Tibial nerve (tissue), 4 donors: ENCODE data around the gene PDPN.

Experiments used
- CTCF ChIP-seq, 5 experiments: fragments of 200-600 bp in 3 of 5; fragments of 450-650 bp in 2 of 5; sonication (generic) in 3 of 5; IDR thresholded peaks; one replicate each; pipeline ENCODE4 v1.5.1; 2016 to 2019; ENCODE audit warnings: antibody characterized with exemption in 5 of 5, mild to moderate bottlenecking in 3 of 5, moderate library complexity in 2 of 5
- EP300 ChIP-seq, 2 donors: sonication (generic); formaldehyde crosslinking; IDR thresholded peaks; one replicate each; pipeline ENCODE4 v1.6.1; 2017; ENCODE audit warnings: antibody characterized with exemption in 2 of 2, mild to moderate bottlenecking in 1 of 2
- POLR2A ChIP-seq, 2 donors: fragments of 450-650 bp; IDR thresholded peaks; one replicate each; pipeline ENCODE4 v1.6.1; 2017; ENCODE audit warnings: antibody characterized with exemption in 2 of 2, mild to moderate bottlenecking in 2 of 2, moderate library complexity in 2 of 2

- no peak for TF ChIP-seq CTCF (IDR thresholded peaks at IDR 0.05)
- TF ChIP-seq POLR2A (IDR thresholded peaks at IDR 0.05), result no peak
- TF ChIP-seq EP300 (IDR thresholded peaks at IDR 0.05), result no peak
Measured at GRCh38 chr1:13661539-13661938, 77.9 kb downstream of the PDPN start.
